Stimulated activated CD4-positive, alpha-beta T cell treated with anti-CD3 and anti-CD28 coated beads, TNF-alpha, amount 100 ng/mL, for 48 hours (primary cell): ENCODE results near the gene SUMF2.
"Not testable (repeated sequence)": the region's sequence is repeated elsewhere in the genome, so short reads cannot be mapped to it uniquely, and the experiment has no call there.

Source experiments
- DNase-seq, 3 donors: peaks; one replicate each; pipeline ENCODE4 v3.0.0-alpha.2; 2020; ENCODE audit warnings: low read depth in 3 of 3

The SUMF2 gene

DNA sequence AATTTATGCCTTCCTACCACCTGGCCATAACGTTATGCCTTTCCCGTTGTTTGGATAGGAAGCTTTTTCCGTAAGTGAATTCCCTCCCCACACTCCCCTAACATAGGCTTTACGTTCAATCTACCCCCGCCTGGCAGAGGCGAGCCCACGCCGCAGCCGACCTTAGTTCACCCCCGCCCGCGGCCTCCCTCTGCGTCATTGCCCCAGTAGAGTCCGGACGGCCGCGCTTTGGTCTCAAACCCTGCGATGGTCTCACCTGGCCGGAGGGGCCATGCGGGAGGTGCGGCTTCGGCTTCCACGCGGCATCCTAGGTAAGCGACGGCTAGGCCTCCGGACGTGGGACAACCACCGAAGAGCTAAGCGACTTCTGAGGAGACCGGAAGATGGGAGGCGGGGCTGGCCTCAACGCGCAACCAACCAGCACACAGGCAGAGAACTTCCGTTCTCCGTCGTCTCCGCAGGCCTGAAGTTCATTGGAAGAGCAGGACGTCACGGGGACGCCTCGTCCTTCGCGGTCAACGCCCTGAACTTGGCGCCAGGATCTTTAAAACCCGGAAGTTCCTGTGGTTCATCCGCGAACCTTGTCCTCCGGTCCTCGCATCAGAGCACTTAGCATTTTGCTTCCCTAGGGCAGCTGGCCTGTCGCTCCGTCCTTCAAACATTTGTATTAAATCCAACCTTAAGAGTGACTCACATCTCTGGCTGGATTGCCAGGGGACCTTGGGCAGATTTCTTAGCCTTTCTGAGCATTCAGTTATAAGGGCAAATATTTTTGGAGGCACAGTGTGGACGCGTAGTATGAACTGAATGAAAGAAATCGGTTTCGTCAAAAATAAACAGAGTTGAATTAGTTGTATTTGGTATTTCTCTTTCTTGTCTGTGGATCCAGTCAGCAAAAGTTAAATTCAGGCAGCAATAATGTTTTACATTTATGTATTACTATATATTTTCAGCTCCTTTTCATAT, 42.3 kb downstream of the SUMF2 start, which contains the start of gene CHCHD2:
Gene CHCHD2, minus strand, starts transcription at position 369 of the 966 bp plus-strand sequence. Its CDS starts 63 bp downstream, at position 306.
- peak; percentile 84 to 93 (median 86) for DNase-seq

DNA sequence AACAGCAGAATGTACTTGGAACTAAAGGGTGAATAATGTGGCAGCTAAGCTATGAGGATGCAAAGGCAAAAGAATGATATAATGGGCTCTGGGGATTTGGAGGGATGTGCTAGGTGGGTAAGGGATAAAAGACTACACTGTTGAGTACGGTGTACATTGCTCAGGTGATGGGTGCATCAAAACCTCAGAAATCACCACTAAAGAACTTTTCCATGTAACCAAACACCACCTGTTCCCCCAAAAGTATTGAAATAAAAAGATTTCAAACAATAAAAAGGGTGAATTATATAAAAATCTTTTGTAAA, 43.8 kb downstream of the SUMF2 start:
- DNase-seq = no peak

DNA sequence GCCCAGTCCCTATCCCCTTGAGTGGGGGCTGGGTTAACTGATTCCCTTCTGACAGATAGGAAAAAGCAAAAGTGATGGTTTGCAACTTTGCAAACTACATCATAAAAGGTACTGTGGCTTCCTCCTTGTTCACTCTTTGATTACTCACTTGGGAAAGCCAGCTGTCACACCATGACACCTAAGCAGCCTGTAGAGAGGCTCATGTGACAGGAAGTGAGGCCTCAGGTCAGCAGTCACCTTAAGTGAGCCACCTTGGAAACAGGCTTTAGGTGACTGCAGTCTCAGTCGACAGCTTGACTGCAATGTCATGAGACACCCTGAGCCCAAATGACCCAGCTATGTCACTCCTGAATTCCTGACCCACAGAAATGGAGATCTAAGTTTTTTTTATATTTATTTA, 46.5 kb downstream of the SUMF2 start:
- DNase-seq = no peak

DNA sequence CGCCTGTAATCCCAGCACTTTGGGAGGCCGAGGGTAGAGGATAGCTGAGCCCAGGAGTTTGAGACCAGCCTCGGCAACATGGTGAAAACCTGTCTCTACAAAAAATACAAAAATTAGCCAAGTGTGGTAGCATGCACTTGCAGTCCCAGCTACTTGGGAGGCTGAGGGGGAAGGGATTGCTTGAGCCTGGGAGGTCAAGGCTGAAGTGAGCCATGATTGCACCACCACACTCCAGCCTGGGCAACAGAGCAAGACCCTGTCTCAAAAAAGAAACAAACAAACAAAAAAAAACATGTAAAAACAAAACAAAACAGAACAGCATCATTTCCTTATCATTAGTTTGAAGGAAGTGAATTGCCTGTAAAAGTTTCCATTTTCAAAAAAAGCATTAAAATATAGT, 48.2 kb downstream of the SUMF2 start:
- not testable (repeated sequence) for DNase-seq

DNA sequence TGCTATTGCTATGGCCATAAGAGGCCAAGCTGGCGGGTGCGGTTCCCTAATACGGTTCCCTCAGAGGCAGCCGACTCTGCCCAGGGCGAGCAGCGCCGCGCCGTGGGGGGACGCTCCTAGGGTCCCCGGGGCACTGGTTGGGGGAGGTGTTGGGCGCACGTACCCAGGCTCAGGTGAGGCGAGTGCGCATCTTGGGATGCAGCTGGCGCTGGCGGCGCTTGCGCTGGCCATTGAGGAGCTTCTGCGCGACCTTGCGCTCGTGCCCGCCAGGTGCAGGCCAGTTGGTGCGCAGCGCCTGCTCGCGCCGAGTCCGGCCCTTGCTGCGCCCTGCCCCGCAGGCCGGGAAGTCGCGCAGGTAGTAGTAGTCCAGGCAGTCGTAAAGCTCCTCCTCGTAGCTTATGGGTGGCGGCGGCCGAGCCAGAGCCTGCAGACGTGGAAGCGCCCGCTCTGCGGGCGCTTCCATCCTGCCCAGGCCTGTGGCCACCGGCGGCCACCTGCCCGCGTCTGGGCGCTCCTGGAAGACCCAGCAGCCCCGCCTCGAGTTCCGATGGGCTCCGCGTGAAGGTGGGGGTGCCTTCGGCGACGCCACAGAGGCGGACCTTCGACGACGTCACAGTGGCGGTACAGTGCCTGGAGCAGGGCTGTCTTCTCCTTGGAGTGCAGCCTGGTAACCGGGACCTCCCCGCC, 51.9 kb downstream of the SUMF2 start, which contains the start of gene NUPR2:
Gene NUPR2, minus strand, starts transcription at position 566 of the 687 bp plus-strand sequence. Its CDS starts 103 bp downstream, at position 463.
- DNase-seq = no peak

DNA sequence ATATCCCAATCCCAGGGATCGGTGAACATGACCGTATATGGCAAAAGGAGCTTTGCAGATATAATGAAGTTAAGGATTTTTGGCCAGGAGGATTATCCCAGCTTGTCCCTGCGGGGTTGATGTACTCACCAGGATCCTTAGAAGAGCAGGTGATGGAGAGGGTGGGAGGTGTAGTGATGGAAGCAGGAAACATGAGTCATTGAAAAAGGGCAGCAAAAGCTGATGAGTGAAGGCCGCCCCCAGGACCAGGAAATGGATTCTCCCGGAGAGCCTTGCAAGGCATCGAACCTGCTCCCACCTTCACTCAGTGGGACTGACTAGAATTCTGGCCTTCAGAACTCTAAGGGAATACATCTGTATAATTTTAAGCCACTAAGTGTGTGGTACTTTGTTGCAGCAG, 57.4 kb downstream of the SUMF2 start:
- no peak for DNase-seq

DNA sequence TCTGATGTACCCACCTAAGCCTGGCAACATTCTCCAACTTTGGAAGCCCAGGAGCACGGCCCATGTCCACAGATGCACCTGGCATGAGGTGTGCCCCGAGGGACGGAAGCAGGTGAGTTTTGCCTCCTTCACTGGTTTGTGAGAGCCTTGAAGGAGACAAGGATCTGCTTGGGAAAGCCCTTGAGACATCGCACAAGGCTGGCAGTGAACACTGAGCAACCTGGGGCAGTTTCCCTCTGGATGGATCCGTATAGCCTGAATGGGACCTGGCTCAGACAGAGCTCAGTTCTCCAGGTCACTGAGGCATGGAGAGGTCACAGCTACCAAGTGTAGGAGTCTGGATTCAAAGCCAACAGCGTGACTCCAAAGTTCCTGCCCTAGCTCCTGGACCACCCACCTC, 60.9 kb downstream of the SUMF2 start:
- no peak for DNase-seq

DNA sequence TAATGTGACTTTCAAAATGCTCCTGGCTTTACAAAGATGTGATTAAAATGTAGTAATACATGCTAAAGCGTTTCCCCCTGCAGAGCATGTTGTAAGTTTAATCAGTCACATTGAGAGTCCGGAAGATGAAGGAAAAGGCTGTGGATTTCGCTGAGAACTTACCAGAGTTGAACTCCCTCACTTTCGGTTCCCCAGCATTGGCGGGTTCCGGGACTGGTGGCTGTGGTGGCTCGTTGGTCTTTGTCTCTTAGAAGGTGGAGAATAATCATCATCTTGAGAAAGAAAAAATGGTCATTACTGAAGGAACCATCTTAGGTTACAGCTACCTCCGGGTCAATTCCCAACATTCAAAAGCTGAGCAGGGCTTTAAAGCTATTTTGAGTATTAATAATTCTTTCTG, 61.7 kb downstream of the SUMF2 start:
- DNase-seq = no peak

DNA sequence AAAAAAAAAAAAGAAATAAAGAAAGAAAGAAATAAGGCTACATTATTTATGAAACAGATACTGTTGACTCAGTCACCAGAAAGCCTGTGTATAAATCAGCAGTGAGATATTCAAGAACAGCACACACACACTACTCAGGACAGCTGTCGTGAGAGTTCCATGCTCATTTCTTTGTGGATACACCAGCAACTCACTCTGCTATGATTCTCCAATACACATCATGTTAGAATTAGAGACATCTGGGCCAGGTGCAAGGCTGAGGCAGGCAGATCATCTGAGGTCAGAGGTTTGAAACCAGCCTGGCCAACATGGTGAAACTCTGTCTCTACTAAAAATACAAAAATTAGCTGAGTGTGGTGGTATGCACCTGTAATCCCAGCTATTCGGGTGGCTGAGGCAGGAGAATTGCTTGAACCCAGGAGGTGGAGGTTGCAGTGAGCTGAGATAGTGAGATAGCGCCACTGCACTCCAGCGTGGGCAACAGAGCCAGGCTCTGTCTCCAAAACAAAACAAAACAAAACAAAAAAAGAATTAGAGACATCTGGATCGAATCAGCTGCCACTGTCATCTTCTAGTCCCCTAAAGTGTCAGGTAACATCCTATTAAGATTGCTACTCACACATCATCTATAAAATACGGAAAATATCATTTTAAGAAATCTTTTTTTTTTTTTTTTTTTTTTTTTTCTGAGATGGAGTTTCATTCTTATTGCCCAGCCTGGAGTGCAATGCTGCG, 63.3 kb downstream of the SUMF2 start:
- DNase-seq = no peak
